ENCODE results near the gene SLC12A7. TPM values are rescaled to one million over a fixed set of nuclear protein-coding genes. Genes with fewer than 3 reads are reported as not detected.

SLC12A7 gene
- total and polyA plus RNA-seq, 2 of the 13 experiments (the other 11 are each of a cell fraction or from before 2014, with no cell fraction given) = 14.0 to 18.5 TPM

- no peak for TF ChIP-seq ZNF318 (CRISPR knock-in tag; IDR thresholded peaks at IDR 0.05)
- no peak for TF ChIP-seq MATR3 (CRISPR knock-in tag; IDR thresholded peaks at IDR 0.05)
- TF ChIP-seq U2AF2 (IDR thresholded peaks at IDR 0.05; ENCODE audit: low read depth, low read length) = no peak
- TF ChIP-seq ARID2 (CRISPR knock-in tag; IDR thresholded peaks at IDR 0.05; ENCODE audit: borderline replicate concordance) = no peak
- no peak for TF ChIP-seq ZNF333 (CRISPR knock-in tag; IDR thresholded peaks at IDR 0.05; ENCODE audit: borderline replicate concordance)
- TF ChIP-seq RARG (CRISPR knock-in tag; IDR thresholded peaks at IDR 0.05; ENCODE audit: low read depth) = no peak
- TF ChIP-seq ZNF512B (CRISPR knock-in tag; IDR thresholded peaks at IDR 0.05; ENCODE audit: borderline replicate concordance) = no peak
- TF ChIP-seq ETV6 (CRISPR knock-in tag; conservative IDR thresholded peaks at IDR 0.05) = no peak
- no peak for TF ChIP-seq ZUFSP (CRISPR knock-in tag; IDR thresholded peaks at IDR 0.05; ENCODE audit: borderline replicate concordance)
- TF ChIP-seq POLR2AphosphoS5 (IDR thresholded peaks at IDR 0.05; ENCODE audit: low read depth, low read length) = no peak
- TF ChIP-seq MED13 (CRISPR knock-in tag; IDR thresholded peaks at IDR 0.05) = no peak
- TF ChIP-seq ZNF431 (CRISPR knock-in tag; IDR thresholded peaks at IDR 0.05; ENCODE audit: borderline replicate concordance, low read depth) = no peak
- TF ChIP-seq ERF (CRISPR knock-in tag; IDR thresholded peaks at IDR 0.05) = peak; percentile 60; the same call in 1 of the 2 replicates
- no peak for TF ChIP-seq ZNF724P (CRISPR knock-in tag; IDR thresholded peaks at IDR 0.05; ENCODE audit: borderline replicate concordance)
- no peak for TF ChIP-seq ZNF414 (CRISPR knock-in tag; IDR thresholded peaks at IDR 0.05)
Measured at GRCh38 chr5:1135696-1136525, 24.0 kb upstream of the SLC12A7 start (continued).
